K562 (cell line): ENCODE results near the gene TNIK. TPM values are rescaled to one million over a fixed set of nuclear protein-coding genes. Genes with fewer than 3 reads are reported as not detected.
A peak's percentile ranks its signal among the peaks of the same experiment; 100 is the strongest.

ENCODE experiments used
- ATAC-seq: fragments of 200-7000 bp; cut with Tn5 transposase; 3 replicates; pipeline ENCODE4 v1.9.1; 2020; ENCODE audit warnings: moderate library complexity
- BruUV-seq: library from RNA; stranded (reverse); fragments of 400-500 nt; replicated peaks from 2 replicates; lab custom pipeline; 2021; lab: Mats Ljungman, UMichigan
- CTCF ChIA-PET: fragments of 300-600 bp; formaldehyde crosslinking; extraction: SDS; loops from one replicate; lab custom pipeline; 2021; ENCODE audit warnings: low intra/inter-chr PET ratio; lab: Yijun Ruan, JAX
- POLR2A ChIA-PET: fragments of 300-600, 350-650 bp; sonication (Branson Sonifier 250); formaldehyde crosslinking; extraction: SDS; loops from one replicate; lab custom pipeline; 2021; ENCODE audit warnings: antibody characterized with exemption, inconsistent platforms; lab: Yijun Ruan, JAX
- DNase-seq, 4 experiments: peaks; one replicate each; pipeline versions ENCODE4 v3.0.0 to v3.0.0-alpha.2; 2011 to 2018; ENCODE audit warnings: low spot score in 3 of 4, mixed read lengths in 3 of 4; ENCODE audit errors: extremely low read depth in 1 of 4
- FAIRE-seq: peaks from 2 replicates; lab custom pipeline; 2011; peaks lifted over from hg19 to GRCh38; lab: Jason Lieb, UNC
- H2AFZ ChIP-seq: 2 replicates; pipeline ENCODE4 v1.6.0; 2011; ENCODE audit warnings: low read depth, low read length, control low read depth, inconsistent platforms
- H3K27ac ChIP-seq: fragments of 200-600 bp; 3 replicates; pipeline ENCODE4 v1.8.0; 2011; ENCODE audit warnings: low read depth, mild to moderate bottlenecking, control low read depth, inconsistent platforms, low read length, moderate library complexity, mixed read lengths; ENCODE audit errors: extremely low read depth
- H3K27me3 ChIP-seq, 2 experiments: fragments of 300-600 bp in 1 of 2; 2 replicates in 1 of 2; 3 replicates in 1 of 2; pipeline versions ENCODE4 v1.6.0 to v1.8.0; 2011; ENCODE audit warnings: inconsistent platforms in 2 of 2, low read length in 2 of 2, mild to moderate bottlenecking in 1 of 2, mixed read lengths in 1 of 2, moderate library complexity in 1 of 2; ENCODE audit not compliant: control insufficient read depth in 2 of 2, insufficient read depth in 2 of 2
- H3K36me3 ChIP-seq: fragments of 300-600 bp; 3 replicates; pipeline ENCODE4 v1.8.0; 2011; ENCODE audit warnings: mild to moderate bottlenecking, low read length, inconsistent platforms; ENCODE audit not compliant: control insufficient read depth, insufficient read depth
- H3K4me1 ChIP-seq, 2 experiments: fragments of 200-600 bp in 1 of 2; replicated peaks in 1 of 2; 2 replicates in 1 of 2; 3 replicates in 1 of 2; pipeline versions ENCODE4 v1.5.1 to v1.8.0; 2011; ENCODE audit warnings: inconsistent platforms in 2 of 2, low read length in 2 of 2, mild to moderate bottlenecking in 1 of 2, mixed read lengths in 1 of 2, moderate library complexity in 1 of 2; ENCODE audit not compliant: control insufficient read depth in 2 of 2, insufficient read depth in 2 of 2
- H3K4me2 ChIP-seq: 2 replicates; pipeline ENCODE4 v1.6.1; 2011; ENCODE audit warnings: low read length, control low read depth, inconsistent platforms, mixed read lengths; ENCODE audit not compliant: insufficient read depth
- H3K4me3 ChIP-seq: fragments of 200-600 bp; sonication (generic), shearing (Covaris generic); 2 replicates; pipeline ENCODE4 v1.5.1; 2016; ENCODE audit warnings: control low read depth, inconsistent platforms
- H3K79me2 ChIP-seq: fragments of 200-600 bp; 3 replicates; pipeline ENCODE4 v1.8.0; 2011; ENCODE audit warnings: low read length, inconsistent platforms; ENCODE audit not compliant: control insufficient read depth, insufficient read depth
- H3K9ac ChIP-seq, 2 experiments: 2 replicates each; pipeline versions ENCODE4 v1.6.0 to v1.6.1; 2011; ENCODE audit warnings: low read depth in 2 of 2, low read length in 2 of 2, control low read depth in 1 of 2, inconsistent platforms in 1 of 2, mild to moderate bottlenecking in 1 of 2, mixed read lengths in 1 of 2; ENCODE audit not compliant: insufficient read depth in 1 of 2
- H3K9me1 ChIP-seq: one replicate; pipeline ENCODE4 v1.6.0; 2011; ENCODE audit warnings: inconsistent platforms, mild to moderate bottlenecking, low read length, moderate library complexity; ENCODE audit not compliant: control insufficient read depth, insufficient read depth
- H3K9me3 ChIP-seq: replicated peaks from 2 replicates; pipeline ENCODE4 v1.5.1; 2011; ENCODE audit warnings: low read depth, low read length, inconsistent platforms; ENCODE audit not compliant: control insufficient read depth, insufficient read depth
- H4K20me1 ChIP-seq: replicated peaks from 2 replicates; pipeline ENCODE4 v1.6.1; 2011; ENCODE audit warnings: low read length, inconsistent platforms, mixed read lengths; ENCODE audit not compliant: control insufficient read depth, insufficient read depth
- CREB3L1 ChIP-seq: fragments of 450-650 bp; IDR thresholded peaks from 2 replicates; pipeline ENCODE4 v1.6.1; 2014; ENCODE audit warnings: low read depth, mild to moderate bottlenecking, moderate library complexity, borderline replicate concordance
- CTBP1 ChIP-seq: fragments of 450-650 bp; IDR thresholded peaks from 2 replicates; pipeline ENCODE4 v1.6.1; 2016; ENCODE audit warnings: borderline replicate concordance
- DMBX1 ChIP-seq: fragments of 250-450 bp; sonication (Bioruptor Pico); IDR thresholded peaks from 2 replicates; pipeline ENCODE4 v1.8.0; 2022; ENCODE audit warnings: inconsistent platforms, mild to moderate bottlenecking, moderate library complexity, borderline replicate concordance
- E4F1 ChIP-seq: fragments of 250-450 bp; sonication (Bioruptor Pico); IDR thresholded peaks from 2 replicates; pipeline ENCODE4 v1.5.0; 2021; ENCODE audit warnings: mild to moderate bottlenecking, borderline replicate concordance
- ETV1 ChIP-seq: fragments of 450-650 bp; conservative IDR thresholded peaks from 2 replicates; pipeline ENCODE4 v1.6.1; 2016; ENCODE audit warnings: missing genetic modification characterization, control low read depth, low read depth, missing compliant biosample characterization
- HDGF ChIP-seq: fragments of 450-650 bp; IDR thresholded peaks from 2 replicates; pipeline ENCODE4 v1.6.1; 2016
- KLF1 ChIP-seq: fragments of 450-650 bp; IDR thresholded peaks from 2 replicates; pipeline ENCODE4 v1.6.1; 2016; ENCODE audit warnings: missing genetic modification characterization, missing compliant biosample characterization
- MAFK ChIP-seq: IDR thresholded peaks from 2 replicates; pipeline ENCODE4 v1.6.1; 2011; ENCODE audit warnings: low read length, improper control_type of control experiment
- MECOM ChIP-seq: fragments of 250-450 bp; sonication (Bioruptor Pico); IDR thresholded peaks from 2 replicates; pipeline ENCODE4 v1.8.0; 2022; ENCODE audit warnings: inconsistent platforms
- RUNX1 ChIP-seq: sonication (generic); IDR thresholded peaks from 2 replicates; pipeline ENCODE4 v1.6.1; 2016; ENCODE audit warnings: antibody characterized with exemption, low read depth
- SIX5 ChIP-seq, 2 experiments: IDR thresholded peaks; 2 replicates each; pipeline ENCODE4 v1.6.1; 2011; ENCODE audit warnings: low read length in 2 of 2, borderline replicate concordance in 1 of 2, low read depth in 1 of 2, mild to moderate bottlenecking in 1 of 2, moderate library complexity in 1 of 2; ENCODE audit not compliant: insufficient read depth in 1 of 2
- TRIM24 ChIP-seq, 2 experiments: fragments of 450-650 bp; IDR thresholded peaks; 2 replicates each; pipeline ENCODE4 v1.6.1; 2016
- TSC22D4 ChIP-seq: fragments of 450-650 bp; IDR thresholded peaks from 2 replicates; pipeline ENCODE4 v1.6.1; 2016; ENCODE audit warnings: missing genetic modification characterization, missing biosample characterization, control low read depth
- ZC3H4 ChIP-seq: sonication (generic); formaldehyde crosslinking; IDR thresholded peaks from 2 replicates; pipeline ENCODE4 v1.9.0; 2021; ENCODE audit warnings: missing genetic modification reagents, borderline replicate concordance
- ZNF124 ChIP-seq: sonication (generic); formaldehyde crosslinking; IDR thresholded peaks from 2 replicates; pipeline ENCODE4 v1.8.1; 2022; ENCODE audit warnings: missing genetic modification reagents
- ZNF212 ChIP-seq: fragments of 450-650 bp; formaldehyde crosslinking; IDR thresholded peaks from 2 replicates; pipeline ENCODE4 v1.4.0; 2020; ENCODE audit warnings: mild to moderate bottlenecking
- ZNF561 ChIP-seq: fragments of 450-650 bp; formaldehyde crosslinking; conservative IDR thresholded peaks from 2 replicates; pipeline ENCODE4 v1.4.0; 2020; ENCODE audit warnings: mild to moderate bottlenecking, moderate library complexity
- ZNF764 ChIP-seq: fragments of 250-450 bp; sonication (Bioruptor Pico); IDR thresholded peaks from 2 replicates; pipeline ENCODE4 v1.4.0; 2020; ENCODE audit warnings: low read depth, mild to moderate bottlenecking, moderate library complexity
- ZNF778 ChIP-seq: fragments of 450-650 bp; formaldehyde crosslinking; IDR thresholded peaks from 2 replicates; pipeline ENCODE4 v1.4.0; 2020; ENCODE audit warnings: mild to moderate bottlenecking, moderate library complexity
- ZNF780A ChIP-seq: fragments of 250-450 bp; sonication (Bioruptor Pico); IDR thresholded peaks from 2 replicates; pipeline ENCODE4 v1.5.0; 2021; ENCODE audit warnings: mild to moderate bottlenecking
- WGBS: fragments of 100-300 bp; shearing (Covaris generic); methylation state at CpG from one replicate; pipeline ENCODE4 v1.1.6; 2016; ENCODE audit warnings: low coverage, mixed read lengths; ENCODE audit not compliant: insufficient coverage; ENCODE audit errors: missing lambda C conversion rate; 5-methylcytosine and 5-hydroxymethylcytosine counted together
- in situ Hi-C: fragments of 300-500 bp; cut with MboI; formaldehyde crosslinking; loops from 4 replicates; pipeline ENCODE4 v1.15.0; 2018; ENCODE audit warnings: inconsistent platforms, mixed read lengths
- intact Hi-C: fragments of 100-400 bp; cut with micrococcal nuclease; formaldehyde crosslinking; loops from 2 replicates; pipeline ENCODE4 v1.14.2; 2022
- polyA plus RNA-seq, 8 experiments: library from polyadenylated mRNA; depleted of rRNA in 4 of 8; stranded (reverse) in 5 of 8; unstranded in 3 of 8; fragments of >200 nt; fragmentation: Nextera tagmentation in 2 of 8; fragmentation: Illumina TruSeq in 1 of 8; extraction: Ambion mirVana in 2 of 8; extraction: Trizol in 1 of 8; gene quantifications; 2 replicates each; pipeline versions ENCODE4 v1.2.1 to v1.2.3, GENCODE V29; 2011 to 2014; ENCODE audit warnings: inconsistent platforms in 1 of 8, missing spikeins in 1 of 8
- total RNA-seq, 7 experiments: library from RNA; depleted of rRNA in 6 of 7; stranded (reverse); fragments of >200 nt in 6 of 7; fragmentation: Illumina TruSeq in 2 of 7; extraction: Trizol in 2 of 7; gene quantifications; 2 replicates each; pipeline versions ENCODE4 v1.2.1 to v1.2.3, GENCODE V29; 2011 to 2021; ENCODE audit warnings: low replicate concordance in 1 of 7

Gene TNIK
- total and polyA plus RNA-seq, 9 of the 15 experiments (the other 6 are each of a cell fraction or from before 2014, with no cell fraction given), result 6.6 to 39.0 (median 24.7) TPM

- Histone ChIP-seq H3K79me2 (peaks cover 20% of the 10 kb centered on the region; the same call in 2 of the 3 replicates), H3K9me3 (no peaks in the 10 kb centered on the region), H4K20me1 (no peaks in the 10 kb centered on the region), H3K9me1 (no peaks in the 10 kb centered on the region), H3K27me3 (no peaks in the 10 kb centered on the region), H3K4me2 (no peak overlapping the region), H3K4me1 (peaks cover 22 to 46% of the 10 kb centered on the region in 2 experiments), H3K4me3 (no peak overlapping the region), H3K36me3 (no peaks in the 10 kb centered on the region), H2AFZ (no peak overlapping the region), H3K9ac (no peak overlapping the region), H3K27ac (no peak overlapping the region)
- ChIA-PET CTCF (no interaction called here), POLR2A (interaction anchor here (0.6 to 0.7 kb wide), 4 partner anchors 19 to 1381 kb away, joined by 3 read pairs; no protein-coding TSS in a partner anchor)
- ATAC-seq (no peak), FAIRE-seq (no peak), DNase-seq (no peak)
- BruUV-seq, result no TSS peak
- 73% methylated on average over 3 of the region's 3 CpGs for WGBS
- intact Hi-C loops (loop anchor here (10.0 kb wide), 1 partner anchor 421 kb away; no protein-coding TSS in a partner anchor), in situ Hi-C loops (no loop called here)
- no peak for TF ChIP-seq MAFK
- no peak for TF ChIP-seq ETV1
- no peak for TF ChIP-seq ZNF780A (CRISPR knock-in tag)
- TF ChIP-seq TSC22D4 (tag), result no peak
- no peak for TF ChIP-seq ZNF561
- TF ChIP-seq ZNF124 (CRISPR knock-in tag), result no peak
- TF ChIP-seq MECOM (CRISPR knock-in tag), result no peak
- TF ChIP-seq CREB3L1, result no peak
- TF ChIP-seq DMBX1, result no peak
- TF ChIP-seq HDGF, result no peak
- TF ChIP-seq ZNF764 (CRISPR knock-in tag), result no peak
- no peak for TF ChIP-seq E4F1
- no peak for TF ChIP-seq SIX5 (IDR thresholded peaks at IDR 0.05; ENCODE audit: borderline replicate concordance in 1 of 2, insufficient read depth in 1 of 2, low read depth in 1 of 2, low read length in 2 of 2)
- TF ChIP-seq ZNF778 (CRISPR knock-in tag), result no peak
- no peak for TF ChIP-seq RUNX1
- no peak for TF ChIP-seq KLF1
- no peak for TF ChIP-seq ZC3H4
- 0 out of 4 replicates have a peak, but pooled peaks of 1 of the 2 experiments have one; percentile 16 for TF ChIP-seq TRIM24 (IDR thresholded peaks at IDR 0.05)
- no peak for TF ChIP-seq CTBP1
- TF ChIP-seq ZNF212 (CRISPR knock-in tag), result no peak
These were observed 5.6 kb upstream of the TNIK start for GRCh38 chr3:171465763-171466162.
